Measurements from ENCODE around the gene RAB37. TPM values are rescaled to one million over a fixed set of nuclear protein-coding genes. Genes with fewer than 3 reads are reported as not detected.

The RAB37 gene
- polyA plus RNA-seq, 1 of the 3 experiments (the other 2 are of a cell fraction) = 0.25 TPM

DNA sequence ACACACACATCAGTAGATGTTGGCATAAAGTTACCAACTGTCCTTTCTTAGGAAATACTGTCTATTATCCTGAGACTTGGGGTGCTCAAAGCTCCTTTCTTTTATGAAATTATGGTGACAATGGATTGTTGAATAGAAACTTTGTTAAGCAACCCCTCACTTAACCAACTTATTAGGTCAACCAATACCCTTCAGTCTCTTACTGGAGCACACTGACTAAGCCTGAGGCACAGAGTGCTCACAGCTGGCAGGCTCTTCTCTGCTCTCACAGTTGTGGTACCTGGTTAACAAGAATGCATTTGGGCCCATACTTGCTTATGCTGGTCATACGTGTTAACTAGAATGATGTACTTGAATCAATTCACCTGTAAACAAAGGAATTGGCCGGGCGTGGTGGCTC is 49.2 kb upstream of the RAB37 start (continued):
- TF ChIP-seq, protein P1, sequence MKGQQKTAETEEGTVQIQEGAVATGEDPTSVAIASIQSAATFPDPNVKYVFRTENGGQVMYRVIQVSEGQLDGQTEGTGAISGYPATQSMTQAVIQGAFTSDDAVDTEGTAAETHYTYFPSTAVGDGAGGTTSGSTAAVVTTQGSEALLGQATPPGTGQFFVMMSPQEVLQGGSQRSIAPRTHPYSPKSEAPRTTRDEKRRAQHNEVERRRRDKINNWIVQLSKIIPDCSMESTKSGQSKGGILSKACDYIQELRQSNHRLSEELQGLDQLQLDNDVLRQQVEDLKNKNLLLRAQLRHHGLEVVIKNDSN (IDR thresholded peaks at IDR 0.05; ENCODE audit: borderline replicate concordance, low read depth) = no peak
- TF ChIP-seq GABPA (IDR thresholded peaks at IDR 0.05; ENCODE audit: low read depth) (no peak), TCF12 (IDR thresholded peaks at IDR 0.05) (no peak), SMC3 (IDR thresholded peaks at IDR 0.05; ENCODE audit: low read depth, low read length) (no peak), MXI1 (IDR thresholded peaks at IDR 0.05; ENCODE audit: low read depth, low read length) (no peak), NFIC (IDR thresholded peaks at IDR 0.05; ENCODE audit: borderline replicate concordance) (no peak), SIN3A (IDR thresholded peaks at IDR 0.05; ENCODE audit: borderline replicate concordance, low read depth, low read length) (no peak)
- TF ChIP-seq, protein P2, sequence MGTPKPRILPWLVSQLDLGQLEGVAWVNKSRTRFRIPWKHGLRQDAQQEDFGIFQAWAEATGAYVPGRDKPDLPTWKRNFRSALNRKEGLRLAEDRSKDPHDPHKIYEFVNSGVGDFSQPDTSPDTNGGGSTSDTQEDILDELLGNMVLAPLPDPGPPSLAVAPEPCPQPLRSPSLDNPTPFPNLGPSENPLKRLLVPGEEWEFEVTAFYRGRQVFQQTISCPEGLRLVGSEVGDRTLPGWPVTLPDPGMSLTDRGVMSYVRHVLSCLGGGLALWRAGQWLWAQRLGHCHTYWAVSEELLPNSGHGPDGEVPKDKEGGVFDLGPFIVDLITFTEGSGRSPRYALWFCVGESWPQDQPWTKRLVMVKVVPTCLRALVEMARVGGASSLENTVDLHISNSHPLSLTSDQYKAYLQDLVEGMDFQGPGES (IDR thresholded peaks at IDR 0.05; ENCODE audit: low read depth, low read length) = no peak

DNA sequence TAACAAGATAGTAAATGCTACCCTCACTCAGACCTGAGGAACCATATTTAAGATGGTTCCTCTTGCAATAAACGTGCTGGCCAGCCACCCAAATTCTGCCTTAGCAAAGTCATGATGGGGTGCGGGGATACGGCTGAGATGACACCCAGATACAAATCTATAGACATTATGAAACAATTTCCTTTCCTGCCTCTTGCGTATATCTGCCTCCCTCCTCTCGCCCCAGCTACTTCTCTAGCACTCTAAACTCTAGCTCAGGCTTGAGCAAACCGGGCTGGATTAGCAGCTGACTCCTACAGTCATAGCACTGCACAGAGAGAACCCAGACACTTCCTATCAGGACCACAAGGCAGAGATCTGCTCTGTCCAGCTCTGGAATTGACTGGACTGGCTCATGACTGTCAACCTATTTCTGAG is 46.6 kb upstream of the RAB37 start:
- Histone ChIP-seq H4K20me1 (ENCODE audit: insufficient read depth) (no peaks in the 10 kb centered on the region), H3K9me2 (no peaks in the 10 kb centered on the region), H2AFZ (ENCODE audit: low read depth) (no peak overlapping the region), H3K9ac (no peak overlapping the region), H3K4me1 (ENCODE audit: control insufficient read depth in 1 of 2, insufficient read depth in 2 of 2, low read depth in 1 of 2, low read length in 1 of 2) (no peaks in the 10 kb centered on the region), H3F3A (replicated peaks; ENCODE audit: insufficient read depth) (no peaks in the 10 kb centered on the region), H3K9me3 (no peaks in the 10 kb centered on the region), H3K27ac (ENCODE audit: low read depth in 2 of 2, low read length in 1 of 2) (no peak overlapping the region), H3K36me3 (replicated peaks in 1 of 2; ENCODE audit: control insufficient read depth in 1 of 2, insufficient read depth in 2 of 2, low read length in 1 of 2) (no peaks in the 10 kb centered on the region), H3K4me2 (no peak overlapping the region), H3K27me3 (ENCODE audit: insufficient read depth) (no peaks in the 10 kb centered on the region), H3K4me3 (ENCODE audit: low read depth in 2 of 2, low read length in 1 of 2) (no peak overlapping the region), H3K79me2 (ENCODE audit: insufficient read depth) (no peaks in the 10 kb centered on the region)
- POLR2A ChIA-PET = no interaction called here
- TF ChIP-seq, protein P3, sequence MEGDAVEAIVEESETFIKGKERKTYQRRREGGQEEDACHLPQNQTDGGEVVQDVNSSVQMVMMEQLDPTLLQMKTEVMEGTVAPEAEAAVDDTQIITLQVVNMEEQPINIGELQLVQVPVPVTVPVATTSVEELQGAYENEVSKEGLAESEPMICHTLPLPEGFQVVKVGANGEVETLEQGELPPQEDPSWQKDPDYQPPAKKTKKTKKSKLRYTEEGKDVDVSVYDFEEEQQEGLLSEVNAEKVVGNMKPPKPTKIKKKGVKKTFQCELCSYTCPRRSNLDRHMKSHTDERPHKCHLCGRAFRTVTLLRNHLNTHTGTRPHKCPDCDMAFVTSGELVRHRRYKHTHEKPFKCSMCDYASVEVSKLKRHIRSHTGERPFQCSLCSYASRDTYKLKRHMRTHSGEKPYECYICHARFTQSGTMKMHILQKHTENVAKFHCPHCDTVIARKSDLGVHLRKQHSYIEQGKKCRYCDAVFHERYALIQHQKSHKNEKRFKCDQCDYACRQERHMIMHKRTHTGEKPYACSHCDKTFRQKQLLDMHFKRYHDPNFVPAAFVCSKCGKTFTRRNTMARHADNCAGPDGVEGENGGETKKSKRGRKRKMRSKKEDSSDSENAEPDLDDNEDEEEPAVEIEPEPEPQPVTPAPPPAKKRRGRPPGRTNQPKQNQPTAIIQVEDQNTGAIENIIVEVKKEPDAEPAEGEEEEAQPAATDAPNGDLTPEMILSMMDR (IDR thresholded peaks at IDR 0.05) = no peak
- TF ChIP-seq, protein P4, sequence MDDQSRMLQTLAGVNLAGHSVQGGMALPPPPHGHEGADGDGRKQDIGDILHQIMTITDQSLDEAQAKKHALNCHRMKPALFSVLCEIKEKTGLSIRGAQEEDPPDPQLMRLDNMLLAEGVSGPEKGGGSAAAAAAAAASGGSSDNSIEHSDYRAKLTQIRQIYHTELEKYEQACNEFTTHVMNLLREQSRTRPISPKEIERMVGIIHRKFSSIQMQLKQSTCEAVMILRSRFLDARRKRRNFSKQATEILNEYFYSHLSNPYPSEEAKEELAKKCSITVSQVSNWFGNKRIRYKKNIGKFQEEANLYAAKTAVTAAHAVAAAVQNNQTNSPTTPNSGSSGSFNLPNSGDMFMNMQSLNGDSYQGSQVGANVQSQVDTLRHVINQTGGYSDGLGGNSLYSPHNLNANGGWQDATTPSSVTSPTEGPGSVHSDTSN (IDR thresholded peaks at IDR 0.05) = no peak
- TF ChIP-seq EZH2phosphoT487 (IDR thresholded peaks at IDR 0.05; ENCODE audit: borderline replicate concordance, low read depth) (no peak), NFIC (IDR thresholded peaks at IDR 0.05; ENCODE audit: borderline replicate concordance) (no peak), RAD21 (IDR thresholded peaks at IDR 0.05; ENCODE audit: low read length) (no peak), RFX5 (IDR thresholded peaks at IDR 0.05; ENCODE audit: low read length) (no peak), SIN3A (IDR thresholded peaks at IDR 0.05; ENCODE audit: borderline replicate concordance, low read depth, low read length) (no peak), TCF12 (IDR thresholded peaks at IDR 0.05) (no peak), YY1 (IDR thresholded peaks at IDR 0.05; ENCODE audit: low read depth) (no peak), RXRA (IDR thresholded peaks at IDR 0.05; ENCODE audit: borderline replicate concordance, low read depth) (no peak), ELF1 (IDR thresholded peaks at IDR 0.05) (no peak)
- TF ChIP-seq, protein P5, sequence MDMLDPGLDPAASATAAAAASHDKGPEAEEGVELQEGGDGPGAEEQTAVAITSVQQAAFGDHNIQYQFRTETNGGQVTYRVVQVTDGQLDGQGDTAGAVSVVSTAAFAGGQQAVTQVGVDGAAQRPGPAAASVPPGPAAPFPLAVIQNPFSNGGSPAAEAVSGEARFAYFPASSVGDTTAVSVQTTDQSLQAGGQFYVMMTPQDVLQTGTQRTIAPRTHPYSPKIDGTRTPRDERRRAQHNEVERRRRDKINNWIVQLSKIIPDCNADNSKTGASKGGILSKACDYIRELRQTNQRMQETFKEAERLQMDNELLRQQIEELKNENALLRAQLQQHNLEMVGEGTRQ (IDR thresholded peaks at IDR 0.05; ENCODE audit: borderline replicate concordance, low read depth, low read length) = no peak
- TF ChIP-seq, protein P1 (IDR thresholded peaks at IDR 0.05; ENCODE audit: borderline replicate concordance, low read depth) = no peak
- CTCF ChIA-PET = interaction anchor here (0.5 to 4.0 kb wide), 4 partner anchors 27 to 124 kb away, joined by 3 to 24 read pairs (median 5); partner anchors contain the start of gene RAB37
- WGBS (ENCODE audit: low lambda C conversion rate) = 37% methylated on average over 6 of the region's 6 CpGs
- no peak for DNase-seq

Measured in SK-N-SH (cell line).